ENCODE data around the gene HOXB2. TPM values are rescaled to one million over a fixed set of nuclear protein-coding genes. Genes with fewer than 3 reads are reported as not detected.

Gene HOXB2
- total and polyA plus RNA-seq, 8 donors, result 0.39 to 5.1 (median 1.8) TPM

GRCh38 chr17:48499735-48500434, 45.0 kb downstream of the HOXB2 start:
- WGBS, 2 donors, result 84 to 92% methylated on average over 5 of the region's 5 CpGs
- H3K4me3 ChIP-seq, result no peak overlapping the region
- H3K27me3 ChIP-seq, result peaks cover 0 to 7% (median 0%) of the 10 kb centered on the region in 4 donors
- no peaks in the 10 kb centered on the region for H3K4me1 ChIP-seq
- no peak for ATAC-seq
- FAIRE-seq, result no peak
- no peak overlapping the region for H3K27ac ChIP-seq
- H3K9me3 ChIP-seq, result no peaks in the 10 kb centered on the region
- intact Hi-C loops (cut with DNase I), result no loop called here
- H3K36me3 ChIP-seq, result no peaks in the 10 kb centered on the region
- TF ChIP-seq, protein P1, sequence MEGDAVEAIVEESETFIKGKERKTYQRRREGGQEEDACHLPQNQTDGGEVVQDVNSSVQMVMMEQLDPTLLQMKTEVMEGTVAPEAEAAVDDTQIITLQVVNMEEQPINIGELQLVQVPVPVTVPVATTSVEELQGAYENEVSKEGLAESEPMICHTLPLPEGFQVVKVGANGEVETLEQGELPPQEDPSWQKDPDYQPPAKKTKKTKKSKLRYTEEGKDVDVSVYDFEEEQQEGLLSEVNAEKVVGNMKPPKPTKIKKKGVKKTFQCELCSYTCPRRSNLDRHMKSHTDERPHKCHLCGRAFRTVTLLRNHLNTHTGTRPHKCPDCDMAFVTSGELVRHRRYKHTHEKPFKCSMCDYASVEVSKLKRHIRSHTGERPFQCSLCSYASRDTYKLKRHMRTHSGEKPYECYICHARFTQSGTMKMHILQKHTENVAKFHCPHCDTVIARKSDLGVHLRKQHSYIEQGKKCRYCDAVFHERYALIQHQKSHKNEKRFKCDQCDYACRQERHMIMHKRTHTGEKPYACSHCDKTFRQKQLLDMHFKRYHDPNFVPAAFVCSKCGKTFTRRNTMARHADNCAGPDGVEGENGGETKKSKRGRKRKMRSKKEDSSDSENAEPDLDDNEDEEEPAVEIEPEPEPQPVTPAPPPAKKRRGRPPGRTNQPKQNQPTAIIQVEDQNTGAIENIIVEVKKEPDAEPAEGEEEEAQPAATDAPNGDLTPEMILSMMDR (IDR thresholded peaks at IDR 0.05), result no peak
- no peak for DNase-seq

DNA sequence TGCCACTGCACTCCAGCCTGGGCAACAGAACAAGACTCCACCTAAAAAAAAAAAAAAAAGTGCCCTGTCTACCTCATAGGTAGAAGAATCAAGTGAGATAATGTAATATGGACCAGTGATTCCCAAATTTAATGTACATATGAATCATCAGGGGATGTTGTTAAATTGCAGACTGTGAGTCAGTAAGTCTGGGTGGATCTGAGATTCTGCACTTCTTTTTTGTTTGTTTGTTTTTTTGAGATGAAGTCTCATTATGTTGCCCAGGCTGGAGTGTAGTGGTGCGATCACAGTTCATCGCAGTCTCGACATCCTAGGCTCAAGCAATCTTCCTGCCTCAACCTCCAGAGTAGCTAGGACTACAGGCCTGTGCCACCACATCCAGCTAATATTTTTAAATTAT, 45.7 kb downstream of the HOXB2 start:
- H3K4me1 ChIP-seq, result no peaks in the 10 kb centered on the region
- no peak for ATAC-seq
- intact Hi-C loops (cut with DNase I), result no loop called here
- 97 to 100% methylated on average over 3 of the region's 3 CpGs for WGBS, 2 donors
- no peak for DNase-seq
- H3K27ac ChIP-seq, result no peak overlapping the region
- FAIRE-seq, result no peak
- no peaks in the 10 kb centered on the region for H3K9me3 ChIP-seq
- no peaks in the 10 kb centered on the region for H3K36me3 ChIP-seq
- no peak overlapping the region for H3K4me3 ChIP-seq
- TF ChIP-seq, protein P1 (IDR thresholded peaks at IDR 0.05), result no peak
- H3K27me3 ChIP-seq, result peaks cover 0 to 7% (median 0%) of the 10 kb centered on the region in 4 donors

DNA sequence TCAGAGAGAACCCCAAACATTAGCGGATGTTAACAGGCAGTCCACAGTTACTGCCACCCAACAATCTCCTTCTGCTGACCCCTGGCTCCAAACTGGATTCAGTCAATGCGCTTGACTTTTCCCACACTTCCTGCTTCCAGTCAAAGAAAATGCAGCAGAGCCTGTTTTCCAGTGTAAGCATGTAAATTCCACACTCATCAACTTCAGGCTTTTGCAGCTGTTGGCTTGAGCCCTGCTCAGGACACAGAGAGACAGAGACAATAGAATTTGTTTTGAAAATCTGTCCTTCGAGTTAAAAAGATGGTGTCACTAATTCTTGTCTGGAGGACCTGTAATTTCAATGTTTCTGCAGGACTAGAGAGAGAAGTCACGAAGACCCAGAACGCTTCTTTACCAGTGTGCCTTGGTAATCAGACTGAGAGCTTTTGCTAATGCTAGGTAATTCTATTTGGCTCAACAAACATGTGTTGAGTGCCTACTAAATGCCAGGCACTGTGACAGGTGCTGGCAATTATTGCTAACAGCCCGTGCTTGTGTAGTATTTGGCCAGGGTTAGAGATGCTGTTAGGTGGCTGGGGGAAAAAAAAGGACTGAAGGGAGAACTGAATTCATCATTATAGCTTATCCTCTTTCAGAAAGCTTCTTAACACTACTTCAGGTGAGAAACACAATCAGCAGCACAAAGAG, 46.6 kb downstream of the HOXB2 start:
- FAIRE-seq, result no peak
- Histone ChIP-seq H3K4me3 (no peak overlapping the region), H3K4me1 (no peaks in the 10 kb centered on the region), H3K27ac (no peak overlapping the region), H3K36me3 (no peaks in the 10 kb centered on the region), H3K27me3 (peaks cover 0 to 4% (median under 1%) of the 10 kb centered on the region in 4 donors), H3K9me3 (no peaks in the 10 kb centered on the region)
- WGBS, 2 donors, result 42 to 43% methylated on average over 6 of the region's 6 CpGs
- no peak for DNase-seq
- TF ChIP-seq, protein P1 (IDR thresholded peaks at IDR 0.05), result no peak
- ATAC-seq, result no peak
- intact Hi-C loops (cut with DNase I), result no loop called here

DNA sequence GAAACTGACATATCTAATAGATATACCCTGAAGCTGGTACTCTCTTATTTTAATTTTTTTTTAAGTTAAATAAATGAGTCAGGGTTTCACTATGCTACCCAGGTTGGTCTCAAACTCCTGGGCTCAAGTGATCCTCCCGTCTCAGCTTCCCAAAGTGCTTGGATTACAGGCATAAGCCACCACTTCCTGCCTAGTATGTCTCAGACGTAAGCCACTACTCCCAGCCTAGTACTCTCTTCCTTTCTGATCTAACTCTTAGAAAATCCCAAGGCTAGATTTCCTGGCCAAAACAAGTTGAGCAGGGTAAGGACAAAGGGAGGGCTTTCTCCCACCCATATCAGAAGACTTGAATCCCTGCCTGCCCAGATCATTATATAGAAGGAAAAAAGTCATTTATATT, 47.8 kb downstream of the HOXB2 start:
- DNase-seq (no peak), FAIRE-seq (no peak), ATAC-seq (no peak)
- 59 to 72% methylated on average over 2 of the region's 2 CpGs for WGBS, 2 donors
- peaks cover 0 to 5% (median 4%) of the 10 kb centered on the region in 3 donors for H3K4me1 ChIP-seq
- H3K27ac ChIP-seq, result no peak overlapping the region
- TF ChIP-seq, protein P1 (IDR thresholded peaks at IDR 0.05), result no peak
- H3K4me3 ChIP-seq, result no peak overlapping the region
- H3K36me3 ChIP-seq, result no peaks in the 10 kb centered on the region
- intact Hi-C loops (cut with DNase I), result no loop called here
- H3K27me3 ChIP-seq, result peaks cover 0 to 7% (median 2%) of the 10 kb centered on the region in 4 donors
- H3K9me3 ChIP-seq, result no peaks in the 10 kb centered on the region

GRCh38 chr17:48494335-48494734, 50.6 kb downstream of the HOXB2 start:
- FAIRE-seq (no peak), ATAC-seq (no peak), DNase-seq (no peak)
- Histone ChIP-seq H3K36me3 (no peaks in the 10 kb centered on the region), H3K9me3 (no peaks in the 10 kb centered on the region), H3K27me3 (peaks cover 0 to 7% (median 2%) of the 10 kb centered on the region in 4 donors), H3K27ac (no peak overlapping the region), H3K4me1 (peaks cover 0 to 5% (median 4%) of the 10 kb centered on the region in 3 donors), H3K4me3 (no peak overlapping the region)
- intact Hi-C loops (cut with DNase I), result no loop called here
- 87 to 91% methylated on average over 8 of the region's 8 CpGs for WGBS, 2 donors
- TF ChIP-seq, protein P1 (IDR thresholded peaks at IDR 0.05), result no peak
